ENCODE results near the gene CDK9.

The CDK9 gene

DNA sequence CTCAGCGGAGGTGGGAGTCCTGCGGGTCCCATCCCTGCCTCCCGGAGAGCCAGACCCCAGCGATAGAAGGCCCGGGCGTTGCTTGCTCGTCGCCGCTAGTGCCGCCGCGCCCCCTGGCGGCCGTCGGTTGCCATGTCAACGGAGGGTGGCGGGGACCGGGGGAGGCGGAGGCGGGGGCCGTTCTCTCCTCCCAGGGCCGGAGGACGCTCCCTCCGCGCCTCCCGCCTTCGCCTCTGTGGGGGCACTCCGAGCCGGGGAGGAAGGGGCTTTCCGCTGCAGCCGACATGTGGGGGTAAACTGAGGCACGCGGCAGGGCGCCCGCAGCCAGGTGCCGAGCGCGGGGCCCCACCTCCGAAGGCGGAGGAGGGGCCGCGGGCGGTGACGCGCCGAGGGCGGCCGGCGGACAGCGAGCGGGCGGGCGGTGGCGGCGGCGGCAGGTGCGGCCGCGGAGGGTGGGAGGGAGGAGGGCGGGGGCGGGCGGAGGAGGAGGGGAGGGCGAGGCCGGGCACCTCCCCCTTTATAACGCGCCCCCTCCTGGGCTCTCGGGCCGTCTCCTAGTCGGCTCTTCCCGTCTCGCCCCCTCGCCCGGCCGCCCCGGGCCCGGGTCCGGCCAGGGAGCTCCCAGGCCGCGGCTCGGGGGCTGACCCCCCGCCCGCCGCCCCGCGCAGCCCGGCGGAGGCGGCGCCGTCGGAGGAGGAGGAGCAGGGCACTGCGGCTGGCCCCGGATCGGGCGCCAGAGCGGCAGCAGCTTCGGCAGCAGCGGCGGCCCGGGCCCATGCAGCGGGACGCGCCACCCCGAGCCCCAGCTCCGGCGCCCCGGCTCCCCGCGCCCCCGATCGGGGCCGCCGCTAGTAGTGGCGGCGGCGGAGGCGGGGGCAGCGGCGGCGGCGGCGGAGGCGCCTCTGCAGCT, 556 bp upstream of the CDK9 start:
- TF ChIP-seq, protein P1, sequence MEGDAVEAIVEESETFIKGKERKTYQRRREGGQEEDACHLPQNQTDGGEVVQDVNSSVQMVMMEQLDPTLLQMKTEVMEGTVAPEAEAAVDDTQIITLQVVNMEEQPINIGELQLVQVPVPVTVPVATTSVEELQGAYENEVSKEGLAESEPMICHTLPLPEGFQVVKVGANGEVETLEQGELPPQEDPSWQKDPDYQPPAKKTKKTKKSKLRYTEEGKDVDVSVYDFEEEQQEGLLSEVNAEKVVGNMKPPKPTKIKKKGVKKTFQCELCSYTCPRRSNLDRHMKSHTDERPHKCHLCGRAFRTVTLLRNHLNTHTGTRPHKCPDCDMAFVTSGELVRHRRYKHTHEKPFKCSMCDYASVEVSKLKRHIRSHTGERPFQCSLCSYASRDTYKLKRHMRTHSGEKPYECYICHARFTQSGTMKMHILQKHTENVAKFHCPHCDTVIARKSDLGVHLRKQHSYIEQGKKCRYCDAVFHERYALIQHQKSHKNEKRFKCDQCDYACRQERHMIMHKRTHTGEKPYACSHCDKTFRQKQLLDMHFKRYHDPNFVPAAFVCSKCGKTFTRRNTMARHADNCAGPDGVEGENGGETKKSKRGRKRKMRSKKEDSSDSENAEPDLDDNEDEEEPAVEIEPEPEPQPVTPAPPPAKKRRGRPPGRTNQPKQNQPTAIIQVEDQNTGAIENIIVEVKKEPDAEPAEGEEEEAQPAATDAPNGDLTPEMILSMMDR (IDR thresholded peaks at IDR 0.05), result peak; percentile 86

DNA sequence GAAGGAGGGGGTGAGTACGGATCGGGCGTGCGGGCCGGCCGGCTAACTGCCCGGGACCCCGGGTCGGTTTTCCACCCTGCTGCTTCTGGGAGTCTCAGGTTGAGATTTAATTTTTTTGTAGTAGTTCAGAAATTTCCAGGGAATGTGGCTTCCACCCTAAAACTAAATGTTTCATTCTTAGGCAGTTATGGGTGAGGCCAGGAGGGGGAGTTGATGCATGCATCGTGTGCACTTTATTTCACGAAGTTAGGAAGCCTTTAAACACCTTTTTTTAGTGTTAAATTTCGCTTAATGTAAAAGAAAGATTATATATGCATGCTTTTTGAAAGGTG, 905 bp downstream of the CDK9 start:
- TF ChIP-seq, protein P1 (IDR thresholded peaks at IDR 0.05), result peak; percentile 63

DNA sequence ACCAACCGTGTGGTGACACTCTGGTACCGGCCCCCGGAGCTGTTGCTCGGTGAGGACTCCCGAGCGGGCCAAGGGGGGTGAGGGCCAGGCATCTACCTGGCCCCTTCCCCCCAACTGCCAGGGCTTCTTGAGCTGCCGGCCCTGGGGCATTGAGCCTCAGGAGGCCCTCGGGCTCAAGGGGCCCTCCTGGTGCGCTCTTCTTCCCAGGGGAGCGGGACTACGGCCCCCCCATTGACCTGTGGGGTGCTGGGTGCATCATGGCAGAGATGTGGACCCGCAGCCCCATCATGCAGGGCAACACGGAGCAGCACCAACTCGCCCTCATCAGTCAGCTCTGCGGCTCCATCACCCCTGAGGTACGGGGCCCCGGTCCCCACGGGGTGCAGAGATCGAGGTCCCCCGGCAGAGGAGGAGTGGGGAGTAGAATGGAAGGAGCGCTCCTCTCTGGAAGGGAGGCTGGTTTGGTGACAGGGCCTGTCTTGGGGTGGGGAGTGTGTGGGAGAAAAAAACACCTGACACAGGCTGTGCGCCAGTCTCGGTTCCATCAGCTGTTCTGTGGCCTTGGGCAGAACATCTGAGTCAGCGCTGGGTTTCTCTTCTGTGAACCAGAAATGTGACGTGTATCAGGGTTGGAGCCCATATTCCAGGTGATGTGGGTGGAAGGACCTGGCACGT, 2.6 kb downstream of the CDK9 start:
- TF ChIP-seq, protein P1 (IDR thresholded peaks at IDR 0.05), result no peak

DNA sequence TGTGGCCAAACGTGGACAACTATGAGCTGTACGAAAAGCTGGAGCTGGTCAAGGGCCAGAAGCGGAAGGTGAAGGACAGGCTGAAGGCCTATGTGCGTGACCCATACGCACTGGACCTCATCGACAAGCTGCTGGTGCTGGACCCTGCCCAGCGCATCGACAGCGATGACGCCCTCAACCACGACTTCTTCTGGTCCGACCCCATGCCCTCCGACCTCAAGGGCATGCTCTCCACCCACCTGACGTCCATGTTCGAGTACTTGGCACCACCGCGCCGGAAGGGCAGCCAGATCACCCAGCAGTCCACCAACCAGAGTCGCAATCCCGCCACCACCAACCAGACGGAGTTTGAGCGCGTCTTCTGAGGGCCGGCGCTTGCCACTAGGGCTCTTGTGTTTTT, 3.3 kb downstream of the CDK9 start:
- TF ChIP-seq, protein P1 (IDR thresholded peaks at IDR 0.05), result no peak

DNA sequence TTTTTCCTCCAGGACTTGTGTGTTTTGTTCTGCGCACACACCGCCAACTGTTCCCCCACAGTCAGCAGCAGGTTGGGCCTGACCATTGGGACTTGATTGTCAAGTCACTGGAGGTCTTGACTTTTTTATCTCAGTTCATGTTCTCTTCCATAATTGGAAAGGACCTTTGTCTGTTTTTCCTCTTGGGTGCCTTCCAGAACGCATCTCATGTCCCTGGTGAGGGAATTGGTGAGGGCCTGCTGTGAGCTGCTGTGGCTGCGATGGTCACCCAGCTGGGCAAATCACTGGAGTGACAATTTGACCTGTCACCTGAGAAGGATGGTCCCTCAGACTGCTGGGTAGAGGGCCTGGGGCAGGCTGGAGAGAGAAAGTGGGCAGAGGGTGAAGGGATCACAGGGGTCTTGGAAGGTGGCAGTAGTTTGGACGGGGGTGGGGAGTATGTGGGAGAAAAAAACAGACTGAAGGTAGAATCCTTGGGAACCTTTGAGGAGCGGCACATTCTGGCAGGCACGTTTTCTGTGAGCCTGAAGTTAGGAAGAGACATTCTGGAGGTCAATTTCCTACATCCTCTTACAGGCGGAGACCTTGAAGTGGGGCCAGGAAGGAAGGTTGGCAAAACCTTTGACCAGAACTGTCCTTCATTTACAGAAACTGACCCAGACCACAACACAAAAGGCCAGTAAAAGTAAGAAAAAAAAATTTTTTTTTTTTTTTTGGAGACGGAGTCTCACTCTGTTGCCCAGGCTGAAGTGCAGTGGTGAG, 4.4 kb downstream of the CDK9 start:
- TF ChIP-seq, protein P1 (IDR thresholded peaks at IDR 0.05), result no peak

DNA sequence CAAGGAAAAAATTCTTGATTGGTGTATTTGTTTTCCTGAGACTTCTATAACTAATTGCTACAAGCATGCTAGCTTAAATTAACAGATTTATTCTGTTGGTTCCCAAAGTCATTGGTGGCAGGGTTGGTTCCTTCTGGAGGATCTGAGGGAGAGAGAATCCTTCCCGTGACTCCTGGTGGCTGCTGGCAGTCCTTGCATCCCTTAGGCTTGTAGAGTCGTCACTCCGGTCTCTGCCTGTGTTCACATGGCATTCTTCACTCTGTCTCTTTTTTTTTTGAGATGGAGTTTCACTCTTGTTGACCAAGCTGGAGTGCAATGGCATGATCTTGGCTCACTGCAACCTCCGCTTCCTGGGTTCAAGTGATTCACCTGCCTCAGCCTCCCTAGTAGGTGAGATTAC, 5.3 kb downstream of the CDK9 start:
- TF ChIP-seq, protein P1 (IDR thresholded peaks at IDR 0.05), result no peak

DNA sequence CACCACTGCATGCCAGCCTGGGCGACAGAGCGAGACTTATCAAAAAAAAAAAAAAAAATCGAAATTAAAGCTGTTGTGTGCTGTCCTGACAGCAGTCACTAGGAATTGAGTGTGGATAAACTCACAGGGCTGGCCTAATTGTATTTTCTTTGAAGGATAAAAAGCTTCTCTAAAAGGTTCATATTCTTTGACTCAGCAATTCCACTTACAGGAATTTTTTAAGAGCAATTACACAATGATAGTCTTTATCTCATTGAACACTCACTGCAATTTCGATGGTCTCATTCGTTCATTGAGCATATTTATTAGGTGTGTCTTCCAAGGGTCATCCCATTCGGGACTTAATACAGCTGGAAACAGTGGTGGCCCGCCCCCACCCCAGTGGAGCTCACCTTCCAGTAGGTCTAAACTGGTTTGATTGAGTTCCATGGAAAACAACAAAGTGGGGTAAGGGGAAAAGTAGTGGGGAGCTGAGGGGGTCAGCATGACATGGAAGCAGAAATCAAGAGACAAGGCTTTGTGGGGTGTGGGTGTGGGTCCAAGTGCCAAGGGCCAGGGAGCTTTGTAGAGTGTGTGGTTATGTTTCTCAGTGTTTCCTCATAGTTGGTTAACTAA, 6.7 kb downstream of the CDK9 start:
- TF ChIP-seq, protein P1 (IDR thresholded peaks at IDR 0.05), result no peak

All from LNCAP (cell line).